WTC11 (cell line): ENCODE data around the gene IQGAP2. TPM values are rescaled to one million over a fixed set of nuclear protein-coding genes. Genes with fewer than 3 reads are reported as not detected.

Source experiments
- ATAC-seq: fragments of 200-7000 bp; cut with Tn5 transposase; 2 replicates; pipeline ENCODE4 v1.10.0; 2021; ENCODE audit warnings: mild to moderate bottlenecking, moderate library complexity
- CTCF ChIA-PET: fragments of 300-600 bp; sonication (Branson Sonifier 250); formaldehyde crosslinking; loops from one replicate; lab custom pipeline; 2021; ENCODE audit warnings: antibody characterized with exemption; lab: Charles Lee
- POLR2A ChIA-PET: fragments of 350-600 bp; sonication (Branson Sonifier 250); formaldehyde crosslinking; loops from one replicate; lab custom pipeline; 2021; ENCODE audit warnings: antibody characterized with exemption; lab: Charles Lee
- DNase-seq: peaks from one replicate; pipeline ENCODE4 v3.0.0; 2021; ENCODE audit warnings: low spot score
- H3K27ac Mint-ChIP-seq: 2 replicates; pipeline ENCODE4 v1.8.0; 2021; ENCODE audit warnings: mixed read lengths
- H3K27me3 Mint-ChIP-seq: 2 replicates; pipeline ENCODE4 v1.8.0; 2021; ENCODE audit warnings: low read depth, mild to moderate bottlenecking, moderate library complexity, mixed read lengths
- H3K36me3 Mint-ChIP-seq: 2 replicates; pipeline ENCODE4 v1.8.0; 2021; ENCODE audit warnings: mixed read lengths
- H3K4me1 Mint-ChIP-seq: 2 replicates; pipeline ENCODE4 v1.8.0; 2022; ENCODE audit warnings: mixed read lengths
- H3K4me3 Mint-ChIP-seq: 2 replicates; pipeline ENCODE4 v1.8.0; 2021; ENCODE audit warnings: mild to moderate bottlenecking, moderate library complexity, mixed read lengths
- H3K9me3 Mint-ChIP-seq: 2 replicates; pipeline ENCODE4 v1.8.0; 2021; ENCODE audit warnings: mixed read lengths
- FOXP4 ChIP-seq: sonication (generic); formaldehyde crosslinking; IDR thresholded peaks from 2 replicates; pipeline ENCODE4 v1.8.0; 2022; ENCODE audit warnings: mild to moderate bottlenecking, missing genetic modification reagents
- GABPB1 ChIP-seq: sonication (generic); formaldehyde crosslinking; IDR thresholded peaks from 2 replicates; pipeline ENCODE4 v1.8.1; 2023; ENCODE audit warnings: mild to moderate bottlenecking, missing genetic modification reagents
- GRHL2 ChIP-seq: fragments of 250-450 bp; sonication (Bioruptor Pico); IDR thresholded peaks from 2 replicates; pipeline ENCODE4 v1.8.0; 2022; ENCODE audit warnings: mild to moderate bottlenecking, moderate library complexity; ENCODE audit not compliant: insufficient replicate concordance, severe bottlenecking
- HMGA2 ChIP-seq: fragments of 250-450 bp; sonication (Bioruptor Pico); IDR thresholded peaks from 2 replicates; pipeline ENCODE4 v1.4.0; 2021; ENCODE audit warnings: mild to moderate bottlenecking, moderate library complexity
- PRDM15 ChIP-seq: sonication (generic); formaldehyde crosslinking; IDR thresholded peaks from 2 replicates; pipeline ENCODE4 v1.8.0; 2022; ENCODE audit warnings: missing genetic modification reagents
- PREB ChIP-seq: sonication (generic); formaldehyde crosslinking; IDR thresholded peaks from 2 replicates; pipeline ENCODE4 v1.8.1; 2022; ENCODE audit warnings: mild to moderate bottlenecking, missing genetic modification reagents, moderate library complexity, borderline replicate concordance
- ZNF263 ChIP-seq: sonication (generic); formaldehyde crosslinking; IDR thresholded peaks from 2 replicates; pipeline ENCODE4 v1.8.1; 2022; ENCODE audit warnings: low read depth, mild to moderate bottlenecking, moderate library complexity, missing genetic modification reagents
- ZNF281 ChIP-seq: sonication (generic); formaldehyde crosslinking; IDR thresholded peaks from 2 replicates; pipeline ENCODE4 v1.8.0; 2023; ENCODE audit warnings: mild to moderate bottlenecking, missing genetic modification reagents
- ZNF317 ChIP-seq: sonication (generic); formaldehyde crosslinking; IDR thresholded peaks from 2 replicates; pipeline ENCODE4 v1.8.1; 2023; ENCODE audit warnings: low read depth, mild to moderate bottlenecking, moderate library complexity, missing genetic modification reagents, borderline replicate concordance
- ZNF416 ChIP-seq: fragments of 250-450 bp; sonication (Bioruptor Pico); IDR thresholded peaks from 2 replicates; pipeline ENCODE4 v1.9.0; 2021; ENCODE audit warnings: mild to moderate bottlenecking, inconsistent platforms
- ZNF423 ChIP-seq: fragments of 250-450 bp; sonication (Bioruptor Pico); IDR thresholded peaks from 2 replicates; pipeline ENCODE4 v2.1.2; 2022; ENCODE audit warnings: mild to moderate bottlenecking, moderate library complexity
- total RNA-seq: library from RNA; stranded (reverse); gene quantifications from 3 replicates; pipeline ENCODE4 v1.2.3, GENCODE V29; 2021

Gene IQGAP2
- total RNA-seq, 1 experiment from 2014 or later, result 70.6 TPM

- Mint-ChIP-seq H3K9me3 (no peaks in the 10 kb centered on the region), H3K27me3 (no peaks in the 10 kb centered on the region), H3K4me1 (no peaks in the 10 kb centered on the region), H3K4me3 (no peak overlapping the region), H3K27ac (no peak overlapping the region), H3K36me3 (no peaks in the 10 kb centered on the region)
- ATAC-seq (no peak), DNase-seq (no peak)
- TF ChIP-seq ZNF416 (CRISPR knock-in tag), result no peak
- no peak for TF ChIP-seq PREB (CRISPR knock-in tag)
- no peak for TF ChIP-seq GRHL2 (CRISPR knock-in tag)
- TF ChIP-seq FOXP4 (CRISPR knock-in tag), result no peak
- TF ChIP-seq ZNF423, result no peak
- TF ChIP-seq ZNF317, result no peak
- no peak for TF ChIP-seq ZNF263 (CRISPR knock-in tag)
- TF ChIP-seq HMGA2, result no peak
- ChIA-PET POLR2A (interaction anchor here (0.7 kb wide), 1 partner anchor 11 kb away, joined by 3 read pairs; no protein-coding TSS in a partner anchor), CTCF (interaction anchor here (1.3 kb wide), 1 partner anchor 19 kb away, joined by 5 read pairs; no protein-coding TSS in a partner anchor)
Measured at GRCh38 chr5:76755779-76756637, 352.9 kb downstream of the IQGAP2 start.

GRCh38 chr5:76757049-76757448 is 354.0 kb downstream of the IQGAP2 start:
- TF ChIP-seq HMGA2, result peak; percentile 100
- TF ChIP-seq GABPB1 (CRISPR knock-in tag), result no peak
- TF ChIP-seq ZNF281 (CRISPR knock-in tag), result no peak
- TF ChIP-seq PRDM15 (CRISPR knock-in tag), result no peak
- TF ChIP-seq, all 79 proteins: peak for 1
- DNase-seq (no peak), ATAC-seq (no peak)
- H3K4me1 Mint-ChIP-seq, result no peaks in the 10 kb centered on the region
- no peaks in the 10 kb centered on the region for H3K9me3 Mint-ChIP-seq
- no peak overlapping the region for H3K27ac Mint-ChIP-seq
- ChIA-PET CTCF (interaction anchor here (0.7 kb wide), 1 partner anchor 8 kb away, joined by 3 read pairs; no protein-coding TSS in a partner anchor), POLR2A (no interaction called here)
- H3K27me3 Mint-ChIP-seq, result no peaks in the 10 kb centered on the region
- no peaks in the 10 kb centered on the region for H3K36me3 Mint-ChIP-seq
- no peak overlapping the region for H3K4me3 Mint-ChIP-seq

Other genes with a start within 250 kb of the IQGAP2 start
- 0.11 TPM in 1 of 3 replicates, not detected in the others for gene F2RL2, start 220.1 kb downstream of the IQGAP2 start, total RNA-seq